Transverse colon (tissue), 4 donors: ENCODE results near the gene NCF1.
"Not testable (repeated sequence)": the region's sequence is repeated elsewhere in the genome, so short reads cannot be mapped to it uniquely, and the experiment has no call there.

ENCODE experiments used
- CTCF ChIP-seq, 5 experiments: fragments of 200-600 bp in 3 of 5; fragments of 450-650 bp in 2 of 5; sonication (generic) in 3 of 5; IDR thresholded peaks; 1 replicate in 2 of 5; 2 replicates in 3 of 5; pipeline ENCODE4 v1.5.1; 2016 to 2017; ENCODE audit warnings: antibody characterized with exemption in 5 of 5, inconsistent platforms in 3 of 5, mild to moderate bottlenecking in 2 of 5, moderate library complexity in 1 of 5
- POLR2A ChIP-seq: fragments of 450-650 bp; IDR thresholded peaks from one replicate; pipeline ENCODE4 v1.6.1; 2016; ENCODE audit warnings: antibody characterized with exemption, mild to moderate bottlenecking, moderate library complexity
- POLR2AphosphoS5 ChIP-seq, 3 donors: sonication (generic); formaldehyde crosslinking; IDR thresholded peaks; one replicate each; pipeline ENCODE4 v1.6.1; 2016; ENCODE audit warnings: antibody characterized with exemption in 3 of 3

GRCh38 chr7:74730186-74730585 lies 43.6 kb upstream of the NCF1 start:
- TF ChIP-seq CTCF (IDR thresholded peaks at IDR 0.05); POLR2AphosphoS5 (IDR thresholded peaks at IDR 0.05); POLR2A: not testable (repeated sequence)
